GM10266 (cell line): Measurements from ENCODE around the gene DHFR2.
"Not testable (repeated sequence)": the region's sequence is repeated elsewhere in the genome, so short reads cannot be mapped to it uniquely, and the experiment has no call there.

Source experiments
- DNase-seq: peaks from one replicate; pipeline ENCODE4 v3.0.0; 2012; ENCODE audit errors: extremely low spot score
- TF ChIP-seq, protein P1 (sequence below): IDR thresholded peaks from 2 replicates; pipeline ENCODE4 v1.5.1; 2012; ENCODE audit warnings: mild to moderate bottlenecking, low read depth; ENCODE audit not compliant: control insufficient read depth, insufficient read depth; ENCODE audit errors: missing control alignments

Gene DHFR2

DNA sequence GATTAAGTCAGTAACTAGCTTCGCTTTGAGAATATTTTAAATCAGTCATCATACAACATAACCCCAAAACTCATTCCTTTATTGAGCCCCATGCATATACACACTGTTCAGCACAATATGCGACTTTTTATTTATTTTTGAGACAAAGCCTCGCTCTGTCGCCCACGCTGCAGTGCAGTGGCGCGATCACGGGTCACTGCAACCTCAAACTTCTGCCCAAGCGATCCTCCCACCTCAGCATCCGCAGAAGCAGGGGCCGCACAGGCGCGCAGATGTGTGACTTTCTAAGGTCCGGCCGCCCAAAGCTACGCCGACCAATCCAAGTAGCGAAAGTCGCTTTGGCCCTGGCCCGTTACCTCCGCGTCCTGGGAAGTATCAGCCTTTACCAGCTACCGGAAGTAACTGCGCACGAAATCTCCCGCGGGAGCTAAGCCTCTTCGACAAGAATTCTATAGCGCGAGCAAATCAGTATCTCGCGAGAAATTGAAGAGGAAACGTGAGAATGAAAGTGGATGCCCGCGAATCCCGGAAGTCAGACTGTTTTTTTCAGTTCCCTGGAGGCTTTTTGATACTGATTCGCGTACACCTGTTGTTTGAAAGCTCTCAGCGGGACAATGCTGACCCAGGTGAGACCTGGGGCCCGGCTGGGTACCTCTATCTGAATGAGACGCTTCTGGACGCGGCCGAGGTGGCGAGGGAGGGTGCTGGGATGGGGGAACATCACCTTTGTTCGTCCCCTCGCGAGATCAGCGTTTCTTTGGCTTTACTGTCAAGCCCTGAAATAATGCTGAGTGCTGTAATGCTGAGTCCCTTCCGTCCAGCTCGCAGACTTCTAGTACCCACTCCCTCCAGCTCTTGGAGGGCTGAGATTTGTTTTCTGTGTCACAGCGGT is at the start of gene DHFR2, which contains the start of gene NSUN3:
Gene DHFR2 (minus strand): TSS at position 404 of the 892 bp plus-strand sequence. CDS start 1,405 bp downstream, outside the sequence.
Gene NSUN3 (plus strand): TSS at position 549 of the 892 bp plus-strand sequence. CDS start 66 bp downstream, at position 615.
- TF ChIP-seq, protein P1, sequence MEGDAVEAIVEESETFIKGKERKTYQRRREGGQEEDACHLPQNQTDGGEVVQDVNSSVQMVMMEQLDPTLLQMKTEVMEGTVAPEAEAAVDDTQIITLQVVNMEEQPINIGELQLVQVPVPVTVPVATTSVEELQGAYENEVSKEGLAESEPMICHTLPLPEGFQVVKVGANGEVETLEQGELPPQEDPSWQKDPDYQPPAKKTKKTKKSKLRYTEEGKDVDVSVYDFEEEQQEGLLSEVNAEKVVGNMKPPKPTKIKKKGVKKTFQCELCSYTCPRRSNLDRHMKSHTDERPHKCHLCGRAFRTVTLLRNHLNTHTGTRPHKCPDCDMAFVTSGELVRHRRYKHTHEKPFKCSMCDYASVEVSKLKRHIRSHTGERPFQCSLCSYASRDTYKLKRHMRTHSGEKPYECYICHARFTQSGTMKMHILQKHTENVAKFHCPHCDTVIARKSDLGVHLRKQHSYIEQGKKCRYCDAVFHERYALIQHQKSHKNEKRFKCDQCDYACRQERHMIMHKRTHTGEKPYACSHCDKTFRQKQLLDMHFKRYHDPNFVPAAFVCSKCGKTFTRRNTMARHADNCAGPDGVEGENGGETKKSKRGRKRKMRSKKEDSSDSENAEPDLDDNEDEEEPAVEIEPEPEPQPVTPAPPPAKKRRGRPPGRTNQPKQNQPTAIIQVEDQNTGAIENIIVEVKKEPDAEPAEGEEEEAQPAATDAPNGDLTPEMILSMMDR, result no peak
- peak; percentile 80 for DNase-seq

DNA sequence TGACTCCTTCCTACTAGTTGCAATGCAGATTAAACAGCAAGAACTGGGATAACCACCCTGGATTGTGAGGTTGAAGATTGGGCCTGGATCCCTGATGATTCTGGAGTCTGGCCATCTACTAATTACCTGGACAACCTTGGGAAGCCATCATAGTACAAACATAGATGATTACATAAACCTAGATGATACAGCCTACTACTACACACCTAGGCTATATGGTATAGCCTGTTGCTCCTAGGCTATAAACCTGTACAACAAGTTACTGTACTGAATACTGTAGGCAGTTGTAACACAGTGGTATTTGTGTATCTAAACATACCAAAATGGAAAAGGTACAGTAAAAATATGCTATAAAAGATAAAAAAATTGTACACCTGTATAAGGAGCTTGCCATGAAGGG is 48.1 kb upstream of the DHFR2 start:
- no peak for DNase-seq
- TF ChIP-seq, protein P1, result no peak

DNA sequence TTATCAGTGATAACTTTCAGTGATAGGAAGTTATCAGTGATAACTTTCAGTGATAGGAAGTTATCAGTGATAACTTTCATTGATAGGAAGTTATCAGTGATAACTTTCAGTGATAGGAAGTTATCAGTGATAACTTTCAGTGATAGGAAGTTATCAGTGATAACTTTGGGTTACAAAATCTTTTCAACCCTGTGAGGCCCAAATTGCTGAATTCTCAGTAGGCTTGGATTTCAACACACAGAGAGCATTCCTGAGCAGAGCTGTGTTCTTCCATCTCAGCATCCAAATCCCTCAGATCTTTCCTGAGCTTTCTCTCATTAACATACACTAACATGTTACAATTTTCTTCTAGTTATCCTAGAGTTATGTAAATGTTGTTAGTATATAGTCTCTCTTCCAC is 47.5 kb upstream of the DHFR2 start:
- DNase-seq, result not testable (repeated sequence)

DNA sequence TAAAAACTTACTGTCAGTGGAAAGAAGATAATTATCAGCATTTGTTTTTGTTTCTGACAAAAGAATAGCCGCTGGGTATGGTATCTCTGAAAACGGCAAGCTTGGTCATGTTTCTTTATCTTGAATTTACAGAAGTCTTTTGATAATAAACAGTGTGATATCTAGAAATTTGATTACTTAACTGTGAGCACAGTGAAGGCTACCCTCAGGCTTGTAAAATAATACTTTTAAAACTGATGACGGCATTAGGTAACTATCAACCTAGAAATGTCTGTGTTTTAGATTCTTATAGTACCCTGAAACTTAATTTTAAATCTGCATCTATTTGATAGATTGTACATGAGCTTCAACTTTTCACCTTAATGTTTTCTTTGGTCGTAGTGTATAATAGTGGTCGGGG is 43.6 kb upstream of the DHFR2 start:
- no peak for DNase-seq
- TF ChIP-seq, protein P1, result no peak

DNA sequence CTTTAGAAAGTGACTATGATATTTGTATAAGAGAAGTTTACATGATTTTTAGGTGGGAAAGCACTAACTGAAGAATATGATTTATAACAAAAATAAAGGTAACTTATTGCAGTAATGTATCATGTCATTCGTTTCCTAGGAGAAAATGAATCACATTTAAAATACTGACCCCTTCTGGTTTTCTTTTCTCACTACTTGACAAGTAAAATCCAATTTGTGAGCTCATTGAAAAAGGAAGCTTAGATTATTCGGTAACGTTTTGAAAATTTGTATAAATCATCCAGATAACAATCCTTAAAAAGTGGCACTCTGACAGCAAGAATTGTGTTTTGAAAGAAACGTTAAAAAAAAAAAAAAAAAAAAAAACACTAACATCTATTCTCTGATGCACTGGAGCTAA is 39.1 kb upstream of the DHFR2 start:
- no peak for DNase-seq
- TF ChIP-seq, protein P1, result no peak

DNA sequence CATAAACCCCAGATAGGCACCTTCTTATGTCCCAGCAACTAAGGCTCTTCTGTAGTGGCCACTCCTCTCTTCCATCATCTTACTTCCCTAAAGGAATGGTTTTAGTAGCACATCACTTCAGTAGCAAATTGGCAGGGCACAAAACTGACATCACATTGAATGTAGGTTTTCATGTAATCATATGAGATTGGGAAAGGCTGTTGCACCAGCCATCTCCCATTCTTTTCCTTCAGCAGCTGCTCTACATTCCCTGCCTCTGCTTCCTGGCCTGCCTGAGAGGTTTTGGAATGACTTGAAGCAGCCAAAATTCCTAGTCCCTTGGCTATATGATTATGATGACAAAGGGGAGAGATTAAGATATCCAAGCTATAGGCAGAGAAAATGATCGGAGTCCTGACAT is 36.6 kb upstream of the DHFR2 start:
- DNase-seq, result no peak
- TF ChIP-seq, protein P1, result no peak

DNA sequence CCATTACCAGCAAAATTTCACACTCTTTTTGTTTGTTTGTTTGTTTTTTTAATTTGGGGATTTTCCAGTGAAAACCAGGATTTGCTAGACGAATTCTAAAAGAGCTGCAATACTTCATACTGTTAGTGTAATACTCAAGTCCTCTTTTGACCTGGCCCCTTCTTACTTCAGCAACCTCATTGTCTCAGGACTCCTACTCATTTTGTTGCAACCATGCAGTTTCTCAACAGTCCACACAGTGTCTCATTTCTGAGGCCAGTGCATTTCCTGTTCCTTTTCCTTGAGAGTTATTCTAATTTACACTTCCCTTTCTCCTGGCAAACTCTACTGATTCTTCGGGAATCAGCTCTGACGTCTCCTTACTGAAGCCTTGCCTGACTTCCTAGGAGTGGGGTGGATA is 35.7 kb upstream of the DHFR2 start:
- TF ChIP-seq, protein P1, result no peak
- no peak for DNase-seq
